ENCODE measurements around the gene SYTL2.
A peak's percentile ranks its signal among the peaks of the same experiment; 100 is the strongest.
"Not testable (repeated sequence)": the region's sequence is repeated elsewhere in the genome, so short reads cannot be mapped to it uniquely, and the experiment has no call there.

SYTL2 gene

GRCh38 chr11:85679576-85679975 is 131.4 kb downstream of the SYTL2 start:
- H3K9ac ChIP-seq (ENCODE audit: low read depth in 1 of 2, low read length in 2 of 2), result no peak overlapping the region
- peaks cover 0 to 5% of the 10 kb centered on the region in 2 donors for H3K4me1 ChIP-seq (ENCODE audit: control insufficient read depth in 1 of 2, insufficient read depth in 2 of 2, low read length in 2 of 2)
- H3K9me3 ChIP-seq (ENCODE audit: control insufficient read depth in 1 of 2, low read length in 2 of 2), result no peaks in the 10 kb centered on the region
- H3K27ac ChIP-seq (ENCODE audit: low read depth, low read length), result no peak overlapping the region
- H3K4me3 ChIP-seq (ENCODE audit: low read depth in 1 of 2, low read length in 2 of 2), result no peak overlapping the region
- no peaks in the 10 kb centered on the region for H3K36me3 ChIP-seq (ENCODE audit: control insufficient read depth in 1 of 2, insufficient read depth in 2 of 2, low read length in 2 of 2)
- H3K27me3 ChIP-seq (ENCODE audit: control insufficient read depth in 1 of 2, insufficient read depth in 2 of 2, low read length in 2 of 2), result no peaks in the 10 kb centered on the region

- H3K27me3 ChIP-seq (ENCODE audit: control insufficient read depth in 1 of 2, insufficient read depth in 2 of 2, low read length in 2 of 2), result no peaks in the 10 kb centered on the region
- H3K4me3 ChIP-seq (ENCODE audit: low read depth in 1 of 2, low read length in 2 of 2), result no peak overlapping the region
- H3K4me1 ChIP-seq (ENCODE audit: control insufficient read depth in 1 of 2, insufficient read depth in 2 of 2, low read length in 2 of 2), result no peaks in the 10 kb centered on the region
- no peaks in the 10 kb centered on the region for H3K36me3 ChIP-seq (ENCODE audit: control insufficient read depth in 1 of 2, insufficient read depth in 2 of 2, low read length in 2 of 2)
- H3K9me3 ChIP-seq (ENCODE audit: control insufficient read depth in 1 of 2, low read length in 2 of 2), result no peaks in the 10 kb centered on the region
- no peak overlapping the region for H3K27ac ChIP-seq (ENCODE audit: low read depth, low read length)
- no peak overlapping the region for H3K9ac ChIP-seq (ENCODE audit: low read depth in 1 of 2, low read length in 2 of 2)
Measured at GRCh38 chr11:85673393-85673792, 137.5 kb downstream of the SYTL2 start.

DNA sequence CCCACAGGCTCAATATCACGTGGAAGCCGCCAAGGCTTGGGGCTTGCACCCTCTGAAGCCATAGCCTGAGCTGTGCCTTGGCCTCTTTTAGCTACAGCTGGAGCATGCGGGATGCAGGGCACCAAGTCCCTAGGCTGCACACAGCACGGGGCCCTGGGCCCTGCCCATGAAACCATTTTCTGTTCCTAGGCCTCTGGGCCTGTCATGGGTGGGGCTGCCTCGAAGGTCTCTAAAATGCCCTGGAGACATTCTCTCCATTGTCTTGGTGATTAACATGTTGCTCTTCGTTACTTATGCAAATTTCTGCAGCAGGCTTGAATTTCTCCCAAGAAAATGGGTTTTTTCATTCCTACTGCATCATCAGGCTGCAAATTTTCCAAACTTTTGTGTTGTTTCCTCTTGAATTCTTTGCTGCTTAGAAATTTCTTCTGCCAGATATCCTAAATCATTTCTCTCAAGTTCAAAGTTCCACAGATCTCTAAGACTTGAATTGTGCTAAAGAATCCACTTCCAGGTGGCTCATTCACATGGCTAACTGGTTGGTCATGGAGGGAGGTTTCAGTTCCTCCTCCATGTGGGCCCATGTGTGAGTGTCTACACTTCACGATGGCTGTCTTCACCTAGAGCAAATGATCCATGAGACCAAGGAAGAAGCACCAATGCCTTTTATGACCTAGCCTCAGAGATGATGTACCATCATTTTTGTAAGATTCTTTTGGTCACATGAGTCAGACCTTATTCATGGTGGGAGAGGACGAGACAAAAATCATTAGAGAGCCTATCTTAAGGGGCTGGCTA is 138.6 kb downstream of the SYTL2 start:
- H3K27ac ChIP-seq (ENCODE audit: low read depth, low read length), result no peak overlapping the region
- no peaks in the 10 kb centered on the region for H3K4me1 ChIP-seq (ENCODE audit: control insufficient read depth in 1 of 2, insufficient read depth in 2 of 2, low read length in 2 of 2)
- H3K9me3 ChIP-seq (ENCODE audit: control insufficient read depth in 1 of 2, low read length in 2 of 2), result no peaks in the 10 kb centered on the region
- no peaks in the 10 kb centered on the region for H3K36me3 ChIP-seq (ENCODE audit: control insufficient read depth in 1 of 2, insufficient read depth in 2 of 2, low read length in 2 of 2)
- no peak overlapping the region for H3K9ac ChIP-seq (ENCODE audit: low read depth in 1 of 2, low read length in 2 of 2)
- H3K27me3 ChIP-seq (ENCODE audit: control insufficient read depth in 1 of 2, insufficient read depth in 2 of 2, low read length in 2 of 2), result no peaks in the 10 kb centered on the region
- H3K4me3 ChIP-seq (ENCODE audit: low read depth in 1 of 2, low read length in 2 of 2), result no peak overlapping the region

DNA sequence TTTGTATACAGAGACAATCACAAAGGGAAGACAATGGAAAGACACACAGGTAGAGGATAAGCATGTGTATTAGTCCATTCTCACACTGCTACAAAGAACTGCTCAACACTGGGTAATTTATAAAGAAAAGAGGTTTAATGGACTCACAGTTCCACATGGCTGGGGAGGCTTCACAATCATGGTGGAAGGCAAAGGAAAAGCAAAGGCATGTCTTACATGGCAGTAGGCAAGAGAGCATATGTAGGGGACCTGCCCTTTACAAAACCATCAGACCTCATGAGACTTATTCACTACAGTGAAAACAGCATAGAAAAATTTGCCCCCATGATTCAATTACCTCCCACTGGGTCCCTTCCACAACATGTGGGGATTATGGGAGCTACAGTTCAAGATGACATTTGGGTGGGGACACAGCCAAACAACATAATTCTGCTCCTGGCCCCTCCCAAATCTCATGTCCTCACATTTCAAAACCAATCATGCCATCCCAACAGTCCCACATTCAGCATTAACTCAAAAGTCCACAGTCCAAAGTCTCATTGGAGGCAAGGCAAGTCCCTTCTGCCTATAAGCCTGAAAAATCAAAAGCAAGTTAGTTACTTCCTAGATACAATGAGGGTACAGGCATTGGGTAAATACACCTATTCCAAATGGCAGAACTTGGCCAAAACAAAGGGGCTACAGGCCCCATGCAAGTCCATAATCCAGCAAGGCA is 139.8 kb downstream of the SYTL2 start:
- not testable (repeated sequence) for H3K9me3 ChIP-seq (ENCODE audit: control insufficient read depth in 1 of 2, low read length in 2 of 2); H3K4me1 ChIP-seq (ENCODE audit: control insufficient read depth in 1 of 2, insufficient read depth in 2 of 2, low read length in 2 of 2); H3K4me3 ChIP-seq (ENCODE audit: low read depth in 1 of 2, low read length in 2 of 2); H3K27me3 ChIP-seq (ENCODE audit: control insufficient read depth in 1 of 2, insufficient read depth in 2 of 2, low read length in 2 of 2); H3K27ac ChIP-seq (ENCODE audit: low read depth, low read length); H3K36me3 ChIP-seq (ENCODE audit: control insufficient read depth in 1 of 2, insufficient read depth in 2 of 2, low read length in 2 of 2); H3K9ac ChIP-seq (ENCODE audit: low read depth in 1 of 2, low read length in 2 of 2)

- Histone ChIP-seq H3K4me1 (ENCODE audit: control insufficient read depth in 1 of 2, insufficient read depth in 2 of 2, low read length in 2 of 2) (peaks cover 6% of the 10 kb centered on the region in 2 donors), H3K27me3 (ENCODE audit: control insufficient read depth in 1 of 2, insufficient read depth in 2 of 2, low read length in 2 of 2) (no peaks in the 10 kb centered on the region), H3K4me3 (ENCODE audit: low read depth in 1 of 2, low read length in 2 of 2) (no peak overlapping the region), H3K9ac (ENCODE audit: low read depth in 1 of 2, low read length in 2 of 2) (no peak overlapping the region), H3K27ac (ENCODE audit: low read depth, low read length) (no peak overlapping the region), H3K36me3 (ENCODE audit: control insufficient read depth in 1 of 2, insufficient read depth in 2 of 2, low read length in 2 of 2) (no peaks in the 10 kb centered on the region), H3K9me3 (ENCODE audit: control insufficient read depth in 1 of 2, low read length in 2 of 2) (no peaks in the 10 kb centered on the region)
Measured at GRCh38 chr11:85668157-85668556, 142.8 kb downstream of the SYTL2 start.

GRCh38 chr11:85666687-85667086 is 144.3 kb downstream of the SYTL2 start:
- Histone ChIP-seq H3K27me3 (ENCODE audit: control insufficient read depth in 1 of 2, insufficient read depth in 2 of 2, low read length in 2 of 2) (no peaks in the 10 kb centered on the region), H3K36me3 (ENCODE audit: control insufficient read depth in 1 of 2, insufficient read depth in 2 of 2, low read length in 2 of 2) (no peaks in the 10 kb centered on the region), H3K9ac (ENCODE audit: low read depth in 1 of 2, low read length in 2 of 2) (no peak overlapping the region), H3K9me3 (ENCODE audit: control insufficient read depth in 1 of 2, low read length in 2 of 2) (no peaks in the 10 kb centered on the region), H3K27ac (ENCODE audit: low read depth, low read length) (no peak overlapping the region), H3K4me3 (ENCODE audit: low read depth in 1 of 2, low read length in 2 of 2) (no peak overlapping the region), H3K4me1 (ENCODE audit: control insufficient read depth in 1 of 2, insufficient read depth in 2 of 2, low read length in 2 of 2) (peaks cover 16 to 19% of the 10 kb centered on the region in 2 donors)

GRCh38 chr11:85665733-85666132 is 145.2 kb downstream of the SYTL2 start:
- peaks cover 22 to 24% of the 10 kb centered on the region in 2 donors for H3K4me1 ChIP-seq (ENCODE audit: control insufficient read depth in 1 of 2, insufficient read depth in 2 of 2, low read length in 2 of 2)
- H3K36me3 ChIP-seq (ENCODE audit: control insufficient read depth in 1 of 2, insufficient read depth in 2 of 2, low read length in 2 of 2), result peaks cover 0 to 1% of the 10 kb centered on the region in 2 donors
- no peaks in the 10 kb centered on the region for H3K27me3 ChIP-seq (ENCODE audit: control insufficient read depth in 1 of 2, insufficient read depth in 2 of 2, low read length in 2 of 2)
- no peak overlapping the region for H3K27ac ChIP-seq (ENCODE audit: low read depth, low read length)
- no peak overlapping the region for H3K9ac ChIP-seq (ENCODE audit: low read depth in 1 of 2, low read length in 2 of 2)
- no peaks in the 10 kb centered on the region for H3K9me3 ChIP-seq (ENCODE audit: control insufficient read depth in 1 of 2, low read length in 2 of 2)
- H3K4me3 ChIP-seq (ENCODE audit: low read depth in 1 of 2, low read length in 2 of 2), result peak overlapping the region in 1 of 2 donors; percentile 96

GRCh38 chr11:85664615-85665481 is 146.1 kb downstream of the SYTL2 start, which contains the start of gene CREBZF:
CREBZF (minus strand) TSS chr11:85665129; CDS start chr11:85664875, 254 bp downstream.
- Histone ChIP-seq H3K9me3 (ENCODE audit: control insufficient read depth in 1 of 2, low read length in 2 of 2) (no peaks in the 10 kb centered on the region), H3K36me3 (ENCODE audit: control insufficient read depth in 1 of 2, insufficient read depth in 2 of 2, low read length in 2 of 2) (peaks cover 8 to 9% of the 10 kb centered on the region in 2 donors), H3K27me3 (ENCODE audit: control insufficient read depth in 1 of 2, insufficient read depth in 2 of 2, low read length in 2 of 2) (no peaks in the 10 kb centered on the region), H3K9ac (ENCODE audit: low read depth in 1 of 2, low read length in 2 of 2) (peak within 1 kb of the TSS; percentile 88 to 96), H3K27ac (ENCODE audit: low read depth, low read length) (peak within 1 kb of the TSS; percentile 96), H3K4me1 (ENCODE audit: control insufficient read depth in 1 of 2, insufficient read depth in 2 of 2, low read length in 2 of 2) (peaks cover 27 to 31% of the 10 kb centered on the region in 2 donors), H3K4me3 (ENCODE audit: low read depth in 1 of 2, low read length in 2 of 2) (peak within 1 kb of the TSS; percentile 86 to 96)

GRCh38 chr11:85663753-85664614 is 147.0 kb downstream of the SYTL2 start:
- peak overlapping the region; percentile 86 to 96 for H3K4me3 ChIP-seq (ENCODE audit: low read depth in 1 of 2, low read length in 2 of 2)
- H3K4me1 ChIP-seq (ENCODE audit: control insufficient read depth in 1 of 2, insufficient read depth in 2 of 2, low read length in 2 of 2), result peaks cover 33 to 40% of the 10 kb centered on the region in 2 donors
- no peaks in the 10 kb centered on the region for H3K27me3 ChIP-seq (ENCODE audit: control insufficient read depth in 1 of 2, insufficient read depth in 2 of 2, low read length in 2 of 2)
- peaks cover 12 to 13% of the 10 kb centered on the region in 2 donors for H3K36me3 ChIP-seq (ENCODE audit: control insufficient read depth in 1 of 2, insufficient read depth in 2 of 2, low read length in 2 of 2)
- peak overlapping the region; percentile 88 to 96 for H3K9ac ChIP-seq (ENCODE audit: low read depth in 1 of 2, low read length in 2 of 2)
- no peaks in the 10 kb centered on the region for H3K9me3 ChIP-seq (ENCODE audit: control insufficient read depth in 1 of 2, low read length in 2 of 2)
- peak overlapping the region; percentile 96 for H3K27ac ChIP-seq (ENCODE audit: low read depth, low read length)
